Measurements from ENCODE around the gene PDGFRA. TPM values are rescaled to one million over a fixed set of nuclear protein-coding genes. Genes with fewer than 3 reads are reported as not detected.

Gene PDGFRA
- not detected for polyA plus RNA-seq

DNA sequence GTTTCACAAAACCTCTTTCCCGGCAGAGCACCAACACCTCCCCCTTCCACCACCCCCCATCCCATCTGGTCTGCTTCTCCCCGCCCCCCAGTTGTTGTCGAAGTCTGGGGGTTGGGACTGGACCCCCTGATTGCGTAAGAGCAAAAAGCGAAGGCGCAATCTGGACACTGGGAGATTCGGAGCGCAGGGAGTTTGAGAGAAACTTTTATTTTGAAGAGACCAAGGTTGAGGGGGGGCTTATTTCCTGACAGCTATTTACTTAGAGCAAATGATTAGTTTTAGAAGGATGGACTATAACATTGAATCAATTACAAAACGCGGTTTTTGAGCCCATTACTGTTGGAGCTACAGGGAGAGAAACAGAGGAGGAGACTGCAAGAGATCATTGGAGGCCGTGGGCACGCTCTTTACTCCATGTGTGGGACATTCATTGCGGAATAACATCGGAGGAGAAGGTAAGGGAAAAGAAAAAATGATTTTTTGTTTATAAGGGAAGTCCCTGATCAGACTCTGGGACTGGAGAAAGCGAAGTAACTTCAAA is at the start of gene PDGFRA:
Gene PDGFRA (plus strand): TSS at position 333 of the 541 bp plus-strand sequence. CDS start 29,476 bp downstream, outside the sequence.
- peak within 1 kb of the TSS; percentile 32 to 55 (median 40) for H3K4me3 Mint-ChIP-seq
- peaks cover 78% of the 10 kb centered on the region for H3K27me3 Mint-ChIP-seq
- no peaks in the 10 kb centered on the region for H3K9me3 Mint-ChIP-seq
- peaks cover 13 to 26% (median 21%) of the 10 kb centered on the region in 3 donors for H3K4me1 Mint-ChIP-seq
- H3K27ac Mint-ChIP-seq = peak within 1 kb of the TSS; percentile 11 to 81 (median 74)
- H3K36me3 Mint-ChIP-seq = no peaks in the 10 kb centered on the region

DNA sequence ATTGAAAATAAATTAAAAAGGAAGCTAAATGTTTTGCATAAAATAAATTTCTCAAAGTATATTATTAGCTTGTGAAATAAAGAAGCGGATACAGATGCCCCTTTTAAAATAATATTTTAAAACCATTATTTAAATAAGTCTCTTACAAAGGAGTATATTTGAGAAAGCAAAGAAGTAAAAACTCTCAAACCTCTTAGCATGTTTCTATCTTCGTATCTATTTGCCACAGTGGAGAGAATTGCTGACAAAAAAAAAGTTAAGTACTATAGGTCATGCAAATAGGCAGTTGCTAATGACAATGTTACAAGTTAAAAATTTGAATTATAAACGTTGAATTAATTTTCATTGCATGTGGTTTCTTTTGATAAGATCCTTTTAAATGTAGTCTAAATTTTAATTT is 44.5 kb upstream of the PDGFRA start:
- Mint-ChIP-seq H3K27me3 (peaks cover 5% of the 10 kb centered on the region), H3K4me1 (peaks cover 0 to 5% (median 4%) of the 10 kb centered on the region in 3 donors), H3K36me3 (peaks cover 2% of the 10 kb centered on the region), H3K4me3 (no peak overlapping the region), H3K9me3 (peaks cover 0 to 8% (median 0%) of the 10 kb centered on the region in 3 donors), H3K27ac (no peak overlapping the region)

- H3K9me3 Mint-ChIP-seq = peaks cover 0 to 8% (median 0%) of the 10 kb centered on the region in 3 donors
- H3K27me3 Mint-ChIP-seq = peaks cover 5% of the 10 kb centered on the region
- no peak overlapping the region for H3K27ac Mint-ChIP-seq
- H3K4me3 Mint-ChIP-seq = no peak overlapping the region
- peaks cover 0 to 5% (median 4%) of the 10 kb centered on the region in 3 donors for H3K4me1 Mint-ChIP-seq
- H3K36me3 Mint-ChIP-seq = peaks cover 2% of the 10 kb centered on the region
Observed at GRCh38 chr4:54185044-54185780, 43.9 kb upstream of the PDGFRA start.

GRCh38 chr4:54185866-54186265 is 43.2 kb upstream of the PDGFRA start:
- H3K27ac Mint-ChIP-seq = no peak overlapping the region
- H3K36me3 Mint-ChIP-seq = peaks cover under 1% of the 10 kb centered on the region
- no peak overlapping the region for H3K4me3 Mint-ChIP-seq
- peaks cover 5% of the 10 kb centered on the region for H3K27me3 Mint-ChIP-seq
- peaks cover 0 to 5% (median 4%) of the 10 kb centered on the region in 3 donors for H3K4me1 Mint-ChIP-seq
- H3K9me3 Mint-ChIP-seq = peaks cover 0 to 6% (median 4%) of the 10 kb centered on the region in 3 donors

- Mint-ChIP-seq H3K9me3 (peaks cover 0 to 6% (median 4%) of the 10 kb centered on the region in 3 donors), H3K36me3 (no peaks in the 10 kb centered on the region), H3K27ac (no peak overlapping the region), H3K4me1 (peaks cover 0 to 5% (median 4%) of the 10 kb centered on the region in 3 donors), H3K4me3 (no peak overlapping the region), H3K27me3 (peaks cover 5% of the 10 kb centered on the region)
Observed at GRCh38 chr4:54186371-54186770, 42.7 kb upstream of the PDGFRA start.

GRCh38 chr4:54187148-54187547 is 41.9 kb upstream of the PDGFRA start:
- no peak overlapping the region for H3K27ac Mint-ChIP-seq
- peaks cover 0 to 5% (median 4%) of the 10 kb centered on the region in 3 donors for H3K4me1 Mint-ChIP-seq
- peaks cover 0 to 6% (median 4%) of the 10 kb centered on the region in 3 donors for H3K9me3 Mint-ChIP-seq
- no peaks in the 10 kb centered on the region for H3K36me3 Mint-ChIP-seq
- H3K4me3 Mint-ChIP-seq = no peak overlapping the region
- peaks cover 5% of the 10 kb centered on the region for H3K27me3 Mint-ChIP-seq

DNA sequence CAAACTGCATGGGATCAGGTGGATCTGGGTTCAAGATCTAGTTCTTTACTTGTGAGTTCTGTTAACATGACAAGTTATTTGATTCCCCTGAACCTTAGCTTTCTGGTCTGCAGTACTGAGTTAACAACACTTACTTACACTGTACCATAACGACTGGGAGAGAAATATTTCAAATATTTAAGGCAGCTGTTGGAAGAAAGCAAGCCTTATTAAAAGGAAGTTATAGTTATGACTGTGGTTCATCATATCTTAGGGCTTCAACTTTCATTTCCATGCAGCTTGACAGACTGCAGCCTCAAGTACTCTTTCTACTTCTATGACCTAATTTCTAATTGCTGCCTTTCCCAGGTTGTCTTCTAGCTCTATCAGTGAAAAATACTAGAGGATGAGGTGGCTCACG is 40.0 kb upstream of the PDGFRA start:
- Mint-ChIP-seq H3K27me3 (peaks cover 4% of the 10 kb centered on the region), H3K27ac (no peak overlapping the region), H3K4me3 (no peak overlapping the region), H3K4me1 (peaks cover 0 to 5% (median 4%) of the 10 kb centered on the region in 3 donors), H3K36me3 (no peaks in the 10 kb centered on the region), H3K9me3 (peaks cover 0 to 6% (median 4%) of the 10 kb centered on the region in 3 donors)

DNA sequence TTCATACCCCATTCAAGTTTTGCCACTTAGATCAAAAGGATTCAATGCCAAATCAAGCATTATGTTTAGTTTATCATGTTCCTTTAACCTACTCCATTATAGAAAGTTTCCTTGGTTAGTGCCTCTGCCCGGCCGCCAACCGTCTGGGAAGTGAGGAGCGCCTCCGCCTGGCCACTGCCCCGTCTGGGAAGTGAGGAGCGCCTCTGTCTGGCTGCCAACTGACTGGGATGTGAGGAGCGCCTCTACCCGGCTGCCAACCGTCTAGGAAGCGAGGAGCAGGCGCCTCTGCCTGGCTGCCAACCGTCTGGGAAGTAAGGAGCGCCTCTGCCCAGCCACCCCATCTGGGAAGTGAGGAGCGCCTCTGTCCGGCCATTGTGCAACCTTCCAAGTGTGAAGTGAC is 36.3 kb upstream of the PDGFRA start:
- Mint-ChIP-seq H3K4me1 (no peaks in the 10 kb centered on the region), H3K4me3 (no peak overlapping the region), H3K36me3 (no peaks in the 10 kb centered on the region), H3K27ac (no peak overlapping the region), H3K9me3 (peaks cover 0 to 8% (median 4%) of the 10 kb centered on the region in 3 donors), H3K27me3 (peaks cover 3% of the 10 kb centered on the region)

DNA sequence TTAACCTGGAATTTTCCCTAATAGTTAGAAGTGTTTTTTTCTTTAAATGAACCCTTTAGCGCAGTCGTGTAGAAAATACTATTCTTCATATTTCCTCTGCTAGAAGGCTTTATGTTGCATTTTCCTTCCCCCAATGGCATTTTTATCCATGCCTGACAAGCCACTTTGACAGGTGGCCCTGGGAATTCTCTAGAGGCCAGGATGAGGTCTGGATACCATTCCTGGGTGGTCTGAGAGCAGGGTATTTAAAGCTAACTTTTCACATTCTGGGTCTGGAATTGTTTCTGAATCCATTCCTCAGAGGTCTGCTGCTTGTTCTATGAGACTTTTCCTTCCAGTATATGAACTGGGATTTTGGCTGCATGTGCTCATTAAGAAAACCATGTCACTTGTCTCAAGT is 31.2 kb upstream of the PDGFRA start:
- Mint-ChIP-seq H3K36me3 (no peaks in the 10 kb centered on the region), H3K27ac (no peak overlapping the region), H3K9me3 (peaks cover 0 to 6% (median 5%) of the 10 kb centered on the region in 3 donors)

DNA sequence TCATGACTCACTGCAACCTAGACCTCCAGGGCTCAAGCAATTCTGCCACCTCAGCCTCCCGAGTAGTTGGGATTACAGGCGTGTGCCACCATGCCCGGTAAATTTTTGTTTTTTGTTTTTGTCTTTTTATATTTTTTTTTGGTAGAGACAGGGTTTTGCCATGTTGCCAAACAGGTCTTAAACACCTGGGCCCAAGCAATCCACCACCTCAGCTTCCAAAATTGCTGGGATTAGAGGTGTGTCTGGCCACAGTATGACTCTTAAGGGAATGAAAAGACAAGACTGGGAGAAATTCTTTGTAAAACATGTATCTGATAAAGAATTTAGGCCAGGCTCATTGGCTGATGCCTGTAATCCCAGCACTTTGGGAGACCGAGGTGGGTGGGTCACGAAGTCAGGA is 29.2 kb upstream of the PDGFRA start:
- Mint-ChIP-seq H3K27ac (no peak overlapping the region), H3K4me1 (no peaks in the 10 kb centered on the region), H3K27me3 (peaks cover 2% of the 10 kb centered on the region), H3K36me3 (no peaks in the 10 kb centered on the region), H3K9me3 (peaks cover 0 to 6% (median 6%) of the 10 kb centered on the region in 3 donors), H3K4me3 (no peak overlapping the region)

More for the DNA sequence above, 31.2 kb upstream of the PDGFRA start:
- Mint-ChIP-seq H3K27me3 (peaks cover 3% of the 10 kb centered on the region), H3K4me1 (no peaks in the 10 kb centered on the region), H3K4me3 (no peak overlapping the region)

GRCh38 chr4:54209617-54210016 is 19.5 kb upstream of the PDGFRA start:
- no peak overlapping the region for H3K4me3 Mint-ChIP-seq
- H3K4me1 Mint-ChIP-seq = no peaks in the 10 kb centered on the region
- H3K27me3 Mint-ChIP-seq = peaks cover 5% of the 10 kb centered on the region
- H3K27ac Mint-ChIP-seq = no peak overlapping the region
- peaks cover 2% of the 10 kb centered on the region for H3K36me3 Mint-ChIP-seq
- H3K9me3 Mint-ChIP-seq = peaks cover 0 to 6% (median 4%) of the 10 kb centered on the region in 3 donors

GRCh38 chr4:54213001-54213400 is 16.1 kb upstream of the PDGFRA start:
- no peak overlapping the region for H3K27ac Mint-ChIP-seq
- H3K4me1 Mint-ChIP-seq = peaks cover 0 to 6% (median 4%) of the 10 kb centered on the region in 3 donors
- no peak overlapping the region for H3K4me3 Mint-ChIP-seq
- peaks cover 0 to 5% (median 4%) of the 10 kb centered on the region in 3 donors for H3K9me3 Mint-ChIP-seq
- H3K36me3 Mint-ChIP-seq = peaks cover 2% of the 10 kb centered on the region
- peaks cover 9% of the 10 kb centered on the region for H3K27me3 Mint-ChIP-seq

GRCh38 chr4:54213761-54214160 is 15.3 kb upstream of the PDGFRA start:
- H3K9me3 Mint-ChIP-seq = peaks cover 0 to 4% (median 3%) of the 10 kb centered on the region in 3 donors
- no peak overlapping the region for H3K4me3 Mint-ChIP-seq
- H3K27me3 Mint-ChIP-seq = peaks cover 15% of the 10 kb centered on the region
- H3K27ac Mint-ChIP-seq = no peak overlapping the region
- H3K4me1 Mint-ChIP-seq = peaks cover 0 to 6% (median 4%) of the 10 kb centered on the region in 3 donors
- peaks cover 2% of the 10 kb centered on the region for H3K36me3 Mint-ChIP-seq

DNA sequence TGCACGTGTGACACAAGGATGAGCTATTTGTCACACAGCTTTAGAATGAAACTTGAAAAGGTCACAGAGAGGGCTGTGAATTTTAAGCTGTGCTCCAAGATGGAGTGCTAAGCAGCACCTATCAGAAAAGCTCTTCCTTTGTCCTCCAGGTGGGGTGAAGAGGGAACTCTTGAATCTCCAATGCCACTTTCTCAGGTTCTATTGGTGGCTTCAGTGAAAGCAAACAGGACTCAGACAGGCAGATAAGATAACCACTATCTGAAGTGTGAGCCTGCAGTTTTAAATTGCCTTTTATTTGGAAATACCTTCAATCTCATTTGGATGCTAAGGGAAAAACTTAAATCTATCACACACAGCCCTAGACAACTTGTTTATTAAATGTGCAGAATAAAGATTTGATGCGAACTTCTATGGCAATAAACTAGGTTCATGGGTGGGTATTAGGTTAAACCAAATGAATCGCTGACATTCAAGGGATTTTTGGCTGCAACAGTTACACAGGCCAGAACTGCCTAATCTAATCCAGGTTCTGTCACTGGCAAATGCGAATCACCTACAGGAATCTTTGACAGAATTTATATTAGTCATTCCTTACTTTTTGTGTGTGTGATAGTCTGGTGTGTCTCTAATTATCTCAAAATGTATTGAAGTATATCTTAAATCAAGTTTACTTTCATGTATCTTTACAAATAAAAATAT is 13.6 kb upstream of the PDGFRA start:
- H3K4me1 Mint-ChIP-seq = peaks cover 0 to 6% (median 4%) of the 10 kb centered on the region in 3 donors
- peaks cover 0 to 2% (median under 1%) of the 10 kb centered on the region in 3 donors for H3K9me3 Mint-ChIP-seq
- H3K27me3 Mint-ChIP-seq = peaks cover 16% of the 10 kb centered on the region
- H3K4me3 Mint-ChIP-seq = no peak overlapping the region
- no peak overlapping the region for H3K27ac Mint-ChIP-seq
- H3K36me3 Mint-ChIP-seq = peaks cover 2% of the 10 kb centered on the region

Data from IgD-negative memory B cell (primary cell).